PC-3 (cell line): ENCODE data around the gene SPSB4. TPM values are rescaled to one million over a fixed set of nuclear protein-coding genes. Genes with fewer than 3 reads are reported as not detected.

ENCODE experiments used
- ATAC-seq: fragments of 200-7000 bp; cut with Tn5 transposase; 2 replicates; pipeline ENCODE4 v1.9.1; 2020; ENCODE audit warnings: mild to moderate bottlenecking, moderate library complexity
- BruUV-seq: library from RNA; stranded (reverse); fragments of 400-500 nt; replicated peaks from 2 replicates; lab custom pipeline; 2021; lab: Mats Ljungman, UMichigan
- CTCF ChIA-PET: fragments of 300-600 bp; sonication (Branson Sonifier 250); formaldehyde crosslinking; loops from one replicate; lab custom pipeline; 2022; ENCODE audit warnings: antibody characterized with exemption; lab: Charles Lee
- POLR2A ChIA-PET: fragments of 300-600 bp; sonication (Branson Sonifier 250); formaldehyde crosslinking; loops from one replicate; lab custom pipeline; 2022; ENCODE audit warnings: antibody characterized with exemption; ENCODE audit not compliant: unreplicated experiment; lab: Charles Lee
- DNase-seq: peaks from one replicate; pipeline ENCODE4 v3.0.0-alpha.2; 2015
- H2AFZ ChIP-seq: fragments of 300-600 bp; sonication (generic); 2 replicates; pipeline ENCODE4 v1.6.0; 2016; ENCODE audit warnings: antibody characterized with exemption, low read length
- H3F3A ChIP-seq: fragments of 300-600 bp; sonication (generic); one replicate; pipeline ENCODE4 v1.6.0; 2017; ENCODE audit warnings: antibody characterized with exemption, low read length, control low read depth, mild to moderate bottlenecking; ENCODE audit not compliant: unreplicated experiment
- H3K27ac ChIP-seq: fragments of 300-600 bp; sonication (generic); 2 replicates; pipeline ENCODE4 v1.5.1; 2016; ENCODE audit warnings: mild to moderate bottlenecking, low read length
- H3K27me3 ChIP-seq: fragments of 300-600 bp; sonication (generic); 2 replicates; pipeline ENCODE4 v1.6.1; 2016; ENCODE audit warnings: low read length, mixed read lengths
- H3K36me3 ChIP-seq: fragments of 300-600 bp; sonication (generic); 2 replicates; pipeline ENCODE4 v1.6.1; 2016; ENCODE audit warnings: low read depth, mixed run types, low read length, mixed read lengths
- H3K4me1 ChIP-seq: fragments of 300-600 bp; sonication (generic); 2 replicates; pipeline ENCODE4 v1.5.1; 2016; ENCODE audit warnings: low read length; ENCODE audit not compliant: insufficient read depth
- H3K4me2 ChIP-seq: fragments of 300-600 bp; sonication (generic); 2 replicates; pipeline ENCODE4 v1.6.0; 2016; ENCODE audit warnings: low read length
- H3K4me3 ChIP-seq: fragments of 300-600 bp; sonication (generic); 2 replicates; pipeline ENCODE4 v1.5.1; 2016; ENCODE audit warnings: mild to moderate bottlenecking, low read length, mixed read lengths
- H3K79me2 ChIP-seq: fragments of 300-600 bp; sonication (generic); 2 replicates; pipeline ENCODE4 v1.6.1; 2017; ENCODE audit warnings: low read length, mixed read lengths
- H3K9ac ChIP-seq: fragments of 300-600 bp; sonication (generic); 2 replicates; pipeline ENCODE4 v1.6.0; 2016; ENCODE audit warnings: mild to moderate bottlenecking, low read length
- H3K9me2 ChIP-seq: fragments of 300-600 bp; sonication (generic); replicated peaks from 2 replicates; pipeline ENCODE4 v1.6.1; 2016; ENCODE audit warnings: mixed run types, low read length, mixed read lengths
- H3K9me3 ChIP-seq: fragments of 300-600 bp; sonication (generic); 2 replicates; pipeline ENCODE4 v1.6.1; 2016; ENCODE audit warnings: low read length, mixed read lengths
- H4K20me1 ChIP-seq: fragments of 300-600 bp; sonication (generic); 2 replicates; pipeline ENCODE4 v1.6.1; 2016; ENCODE audit warnings: low read length, mixed read lengths
- CTCF ChIP-seq: fragments of 300-600 bp; sonication (generic); conservative IDR thresholded peaks from 2 replicates; pipeline ENCODE4 v1.5.1; 2017; ENCODE audit warnings: antibody characterized with exemption, low read depth, mild to moderate bottlenecking, low read length
- EZH2 ChIP-seq: fragments of 300-600 bp; sonication (generic); IDR thresholded peaks from one replicate; pipeline ENCODE4 v1.6.1; 2017; ENCODE audit warnings: antibody characterized with exemption, mild to moderate bottlenecking, low read length; ENCODE audit not compliant: unreplicated experiment
- EZH2phosphoT487 ChIP-seq: fragments of 300-600 bp; sonication (generic); IDR thresholded peaks from 2 replicates; pipeline ENCODE4 v1.6.1; 2018; ENCODE audit warnings: mild to moderate bottlenecking, antibody characterized with exemption, low read length, borderline replicate concordance
- intact Hi-C: fragments of 100-400 bp; cut with micrococcal nuclease; formaldehyde crosslinking; loops from 2 replicates; pipeline ENCODE4 v1.9.0; 2023
- total RNA-seq: library from RNA; depleted of rRNA; stranded (reverse); fragments of >200 nt; gene quantifications from 2 replicates; pipeline ENCODE4 v1.2.3, GENCODE V29; 2014

The SPSB4 gene
- total RNA-seq, 1 experiment from 2014 or later: not detected

DNA sequence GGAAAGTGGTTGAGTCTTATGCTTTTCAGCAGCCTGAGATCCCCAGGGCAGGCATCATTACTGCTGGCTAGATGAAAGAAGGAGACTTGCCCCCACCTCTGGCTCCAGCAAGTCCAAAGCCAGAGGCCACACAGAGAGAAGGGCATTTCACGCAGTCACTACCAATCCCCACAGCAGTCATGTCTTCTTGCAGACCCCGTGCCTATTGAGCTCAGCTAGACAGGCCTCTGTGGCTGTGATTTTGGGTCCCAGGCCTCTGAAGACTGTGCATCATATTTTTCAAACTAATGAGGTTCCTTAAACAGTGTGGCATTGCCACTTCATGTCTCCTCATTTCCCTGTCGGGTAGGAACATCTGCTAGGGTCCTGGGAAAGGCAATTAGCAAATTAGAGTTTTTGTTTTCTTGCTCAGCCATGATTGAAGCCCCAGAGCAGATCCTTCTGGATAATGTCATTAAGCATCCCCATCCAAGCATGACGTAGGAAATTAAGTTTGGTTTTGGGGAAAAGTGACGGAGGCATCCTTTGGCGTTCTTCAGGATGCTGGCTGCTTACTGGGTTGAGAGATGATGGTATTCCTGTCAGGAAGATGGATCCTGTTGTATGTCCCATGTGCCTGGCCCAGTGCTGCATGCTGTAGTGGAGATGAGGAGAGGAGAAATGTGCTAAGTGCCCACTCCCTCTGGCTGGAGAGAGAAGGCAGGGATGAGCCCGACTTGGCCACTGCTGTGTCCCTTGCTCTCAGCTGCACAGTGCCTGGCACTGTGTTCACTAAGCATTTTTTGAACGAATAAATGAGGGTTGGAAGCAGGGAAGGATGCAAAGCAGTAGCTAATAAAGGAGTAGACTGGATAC lies 7.0 kb downstream of the SPSB4 start:
- H3K27me3 ChIP-seq: peaks cover 54% of the 10 kb centered on the region
- ATAC-seq (no peak), DNase-seq (no peak)
- TF ChIP-seq EZH2phosphoT487 (no peak), CTCF (no peak), EZH2 (no peak)
- H4K20me1 ChIP-seq: no peaks in the 10 kb centered on the region
- H3K4me2 ChIP-seq: no peak overlapping the region
- POLR2A ChIA-PET: no interaction called here
- BruUV-seq: no TSS peak
- H3K27ac ChIP-seq: no peak overlapping the region
- intact Hi-C loops: no loop called here
- H3K9me2 ChIP-seq: no peaks in the 10 kb centered on the region
- no peaks in the 10 kb centered on the region for H3F3A ChIP-seq
- no peaks in the 10 kb centered on the region for H3K4me1 ChIP-seq
- no peaks in the 10 kb centered on the region for H3K36me3 ChIP-seq
- no peak overlapping the region for H2AFZ ChIP-seq
- H3K9ac ChIP-seq: no peak overlapping the region
- H3K9me3 ChIP-seq: no peaks in the 10 kb centered on the region
- H3K79me2 ChIP-seq: no peaks in the 10 kb centered on the region
- CTCF ChIA-PET: no interaction called here
- H3K4me3 ChIP-seq: no peak overlapping the region

GRCh38 chr3:141058996-141059395 lies 7.8 kb downstream of the SPSB4 start:
- H3K36me3 ChIP-seq: no peaks in the 10 kb centered on the region
- ChIA-PET POLR2A (no interaction called here), CTCF (no interaction called here)
- H3K27me3 ChIP-seq: peaks cover 55% of the 10 kb centered on the region
- no peak overlapping the region for H3K4me3 ChIP-seq
- no peak overlapping the region for H3K9ac ChIP-seq
- no peak for TF ChIP-seq EZH2phosphoT487
- no peak for TF ChIP-seq EZH2
- TF ChIP-seq CTCF: no peak
- H3K4me2 ChIP-seq: no peak overlapping the region
- no peaks in the 10 kb centered on the region for H3K79me2 ChIP-seq
- intact Hi-C loops: no loop called here
- no peak for ATAC-seq
- H3F3A ChIP-seq: no peaks in the 10 kb centered on the region
- DNase-seq: no peak
- no peak overlapping the region for H2AFZ ChIP-seq
- no TSS peak for BruUV-seq
- no peaks in the 10 kb centered on the region for H4K20me1 ChIP-seq
- H3K27ac ChIP-seq: no peak overlapping the region
- no peaks in the 10 kb centered on the region for H3K4me1 ChIP-seq
- H3K9me2 ChIP-seq: no peaks in the 10 kb centered on the region
- no peaks in the 10 kb centered on the region for H3K9me3 ChIP-seq

GRCh38 chr3:141059816-141060215 lies 8.7 kb downstream of the SPSB4 start:
- no peak overlapping the region for H2AFZ ChIP-seq
- no peak overlapping the region for H3K27ac ChIP-seq
- no peaks in the 10 kb centered on the region for H3K36me3 ChIP-seq
- ChIA-PET POLR2A (no interaction called here), CTCF (no interaction called here)
- no peak overlapping the region for H3K4me3 ChIP-seq
- no peaks in the 10 kb centered on the region for H3K9me3 ChIP-seq
- intact Hi-C loops: no loop called here
- H3K9ac ChIP-seq: no peak overlapping the region
- no peaks in the 10 kb centered on the region for H4K20me1 ChIP-seq
- no peaks in the 10 kb centered on the region for H3K4me1 ChIP-seq
- BruUV-seq: no TSS peak
- no peak overlapping the region for H3K4me2 ChIP-seq
- H3F3A ChIP-seq: no peaks in the 10 kb centered on the region
- no peaks in the 10 kb centered on the region for H3K9me2 ChIP-seq
- H3K27me3 ChIP-seq: peaks cover 51% of the 10 kb centered on the region
- no peaks in the 10 kb centered on the region for H3K79me2 ChIP-seq
- ATAC-seq (no peak), DNase-seq (no peak)
- TF ChIP-seq EZH2 (no peak), EZH2phosphoT487 (no peak), CTCF (no peak)
